HUES6 (cell line): ENCODE data around the gene KIAA1217.

Experiments
- H3K27ac ChIP-seq: 2 replicates; pipeline ENCODE4 v1.7.0; 2013; ENCODE audit warnings: low read depth, mild to moderate bottlenecking, low read length, inconsistent platforms
- H3K27me3 ChIP-seq: 2 replicates; pipeline ENCODE4 v1.6.1; 2013; ENCODE audit warnings: low read length; ENCODE audit not compliant: control insufficient read depth, insufficient read depth
- H3K36me3 ChIP-seq: 2 replicates; pipeline ENCODE4 v1.6.1; 2013; ENCODE audit warnings: low read length; ENCODE audit not compliant: control insufficient read depth, insufficient read depth
- H3K4me1 ChIP-seq: 2 replicates; pipeline ENCODE4 v1.6.1; 2013; ENCODE audit warnings: low read length; ENCODE audit not compliant: control insufficient read depth, insufficient read depth
- H3K4me3 ChIP-seq: 2 replicates; pipeline ENCODE4 v1.5.1; 2013; ENCODE audit warnings: low read depth, low read length
- H3K9ac ChIP-seq: one replicate; pipeline ENCODE4 v1.6.1; 2013; ENCODE audit warnings: mild to moderate bottlenecking, low read length
- H3K9me3 ChIP-seq: 2 replicates; pipeline ENCODE4 v1.6.1; 2013; ENCODE audit warnings: low read depth, low read length; ENCODE audit not compliant: control insufficient read depth, insufficient read depth

KIAA1217 gene

GRCh38 chr10:24456322-24456721 lies 247.4 kb downstream of the KIAA1217 start:
- no peak overlapping the region for H3K9ac ChIP-seq
- no peak overlapping the region for H3K27ac ChIP-seq
- H3K4me1 ChIP-seq = peaks cover 15% of the 10 kb centered on the region
- H3K36me3 ChIP-seq = no peaks in the 10 kb centered on the region
- no peaks in the 10 kb centered on the region for H3K9me3 ChIP-seq
- no peak overlapping the region for H3K4me3 ChIP-seq
- H3K27me3 ChIP-seq = no peaks in the 10 kb centered on the region

DNA sequence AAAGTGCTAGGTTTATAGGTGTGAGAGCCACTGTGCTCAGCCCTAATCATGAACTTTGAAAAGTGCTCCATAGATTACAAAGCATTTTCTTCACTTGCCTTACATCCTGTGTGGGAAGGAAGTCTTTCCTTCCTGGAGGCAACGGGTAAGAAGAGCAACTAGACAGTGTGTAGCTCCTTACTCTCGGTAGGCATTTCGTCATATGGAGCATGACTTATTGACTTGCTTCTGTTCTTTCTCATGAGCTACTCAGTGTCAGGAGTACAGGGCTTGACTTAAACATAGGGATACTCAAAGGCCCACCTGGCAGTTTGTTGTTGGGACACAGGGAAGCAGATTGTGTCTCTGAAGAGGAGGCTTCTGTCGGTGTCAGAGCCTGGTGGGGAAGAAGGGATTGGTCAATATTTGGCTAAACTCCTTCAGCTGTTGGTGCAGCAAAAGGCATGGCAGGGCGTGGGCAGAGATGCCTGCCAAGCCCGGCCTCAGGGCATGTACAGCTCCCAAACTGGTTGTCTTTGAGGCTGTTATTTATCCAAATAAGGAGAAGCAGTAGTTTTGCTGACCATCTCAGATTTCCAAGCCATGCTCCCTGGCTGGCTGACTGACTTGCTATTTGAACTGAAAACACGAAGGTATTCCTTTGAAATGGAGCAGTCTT lies 248.9 kb downstream of the KIAA1217 start:
- Histone ChIP-seq H3K4me3 (no peak overlapping the region), H3K27ac (no peak overlapping the region), H3K27me3 (no peaks in the 10 kb centered on the region), H3K9me3 (no peaks in the 10 kb centered on the region), H3K9ac (no peak overlapping the region), H3K4me1 (peaks cover 14% of the 10 kb centered on the region; the same call in 1 of the 2 replicates), H3K36me3 (no peaks in the 10 kb centered on the region; the same call in 1 of the 2 replicates)

GRCh38 chr10:24459836-24460235 lies 250.9 kb downstream of the KIAA1217 start:
- H3K4me3 ChIP-seq = no peak overlapping the region
- no peaks in the 10 kb centered on the region; the same call in 1 of the 2 replicates for H3K36me3 ChIP-seq
- H3K4me1 ChIP-seq = peaks cover 21% of the 10 kb centered on the region
- no peaks in the 10 kb centered on the region for H3K9me3 ChIP-seq
- no peak overlapping the region for H3K27ac ChIP-seq
- no peak overlapping the region for H3K9ac ChIP-seq
- H3K27me3 ChIP-seq = no peaks in the 10 kb centered on the region

DNA sequence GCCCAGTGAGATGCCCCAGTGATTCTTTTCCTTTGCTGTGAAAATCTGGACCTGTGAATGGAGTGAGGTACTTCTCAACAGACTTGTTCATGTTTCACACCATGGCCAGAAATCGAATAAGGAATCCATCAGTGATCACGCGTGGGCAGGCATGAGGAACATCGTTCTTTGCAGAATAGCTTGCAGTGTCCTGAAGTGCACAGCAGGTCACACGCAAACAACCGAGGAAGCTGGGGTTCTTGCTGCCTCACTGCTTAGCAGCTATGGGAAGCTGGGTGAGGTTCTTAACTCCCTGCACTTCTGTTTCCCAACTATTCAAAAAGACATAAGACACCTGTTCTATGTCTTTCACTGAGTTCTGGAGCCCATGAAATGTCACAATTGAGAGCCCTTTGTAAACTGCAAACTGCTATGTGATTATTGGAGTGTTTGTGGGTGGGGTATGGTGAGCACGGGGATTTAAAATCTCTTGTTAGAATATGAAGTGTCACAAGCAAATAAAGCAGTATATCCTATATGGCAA lies 253.4 kb downstream of the KIAA1217 start:
- H3K27me3 ChIP-seq = no peaks in the 10 kb centered on the region
- H3K4me3 ChIP-seq = no peak overlapping the region
- H3K36me3 ChIP-seq = no peaks in the 10 kb centered on the region; the same call in 1 of the 2 replicates
- no peaks in the 10 kb centered on the region for H3K9me3 ChIP-seq
- no peak overlapping the region for H3K27ac ChIP-seq
- peaks cover 34% of the 10 kb centered on the region for H3K4me1 ChIP-seq
- no peak overlapping the region for H3K9ac ChIP-seq

DNA sequence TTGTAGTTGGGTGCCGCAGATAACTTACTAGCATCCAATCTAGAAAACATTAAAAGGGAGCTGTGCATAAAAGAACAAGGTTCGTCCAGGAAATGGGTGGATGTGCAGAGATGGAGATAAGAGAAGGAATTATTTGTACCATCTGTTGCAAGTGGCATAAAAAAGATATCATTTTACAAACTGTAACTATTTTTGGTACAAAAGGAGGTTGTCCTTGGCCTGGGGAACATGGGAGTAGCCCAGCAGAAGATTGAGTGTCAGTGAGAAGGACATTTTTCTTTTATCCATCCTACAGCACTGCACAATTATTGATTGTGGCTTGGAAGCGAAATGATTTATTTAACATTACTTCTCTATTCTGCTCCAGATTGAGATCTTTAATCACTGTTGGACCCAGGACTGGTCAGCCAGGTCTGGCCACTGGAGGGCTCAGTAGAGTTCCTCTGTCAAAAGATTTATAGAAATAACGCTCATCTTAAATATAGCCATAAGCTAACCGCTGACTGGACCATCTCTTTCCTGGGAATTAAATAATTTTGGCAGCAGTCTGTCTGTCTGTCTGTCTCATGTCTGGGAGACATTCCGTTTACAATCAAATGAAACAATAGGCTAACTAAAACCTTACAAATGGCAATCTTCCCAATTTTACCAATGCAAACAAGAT lies 254.1 kb downstream of the KIAA1217 start:
- Histone ChIP-seq H3K27ac (no peak overlapping the region), H3K4me3 (no peak overlapping the region), H3K4me1 (peaks cover 28% of the 10 kb centered on the region), H3K9ac (no peak overlapping the region), H3K27me3 (no peaks in the 10 kb centered on the region), H3K9me3 (no peaks in the 10 kb centered on the region), H3K36me3 (no peaks in the 10 kb centered on the region; the same call in 1 of the 2 replicates)

DNA sequence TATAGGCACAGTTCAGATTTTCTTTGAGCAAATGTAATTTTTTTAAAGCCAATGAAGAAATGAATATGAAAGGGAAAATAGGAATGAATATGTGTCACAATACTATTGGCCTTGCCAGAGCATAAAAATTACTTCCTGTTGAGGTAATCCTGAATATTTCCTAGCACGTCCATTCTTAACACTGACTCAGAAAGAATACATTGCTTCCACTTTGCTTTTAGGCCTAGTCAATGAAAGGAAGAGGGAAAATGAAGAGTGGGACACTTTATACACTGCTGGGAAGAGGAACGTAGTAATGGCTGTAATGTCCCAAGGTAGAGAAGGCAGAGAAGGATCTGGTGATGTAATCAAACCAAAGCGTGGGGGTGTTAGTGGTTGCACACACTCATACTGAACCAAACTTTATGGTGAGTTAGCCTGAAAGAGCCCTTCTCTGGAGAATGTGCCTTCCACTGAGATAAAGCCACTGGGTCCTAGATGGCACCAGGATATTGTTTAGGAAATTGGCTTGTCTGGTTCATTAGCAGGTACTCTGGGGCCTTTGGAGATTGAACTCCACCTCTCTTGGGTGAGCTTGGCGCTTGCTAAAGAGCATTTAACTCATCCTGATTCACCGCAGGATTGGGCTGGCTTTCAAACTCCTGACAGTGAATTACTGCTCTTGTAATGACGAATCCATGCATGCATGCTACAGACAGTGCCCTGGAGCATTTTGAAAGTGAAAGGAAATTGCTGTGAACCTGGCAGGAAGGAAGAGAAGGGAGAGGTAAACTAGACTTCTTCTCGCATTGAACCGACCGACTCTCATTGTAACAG lies 254.9 kb downstream of the KIAA1217 start:
- Histone ChIP-seq H3K4me3 (no peak overlapping the region), H3K27ac (no peak overlapping the region), H3K36me3 (no peaks in the 10 kb centered on the region; the same call in 1 of the 2 replicates), H3K9me3 (no peaks in the 10 kb centered on the region), H3K27me3 (no peaks in the 10 kb centered on the region), H3K4me1 (peaks cover 26% of the 10 kb centered on the region), H3K9ac (no peak overlapping the region)

GRCh38 chr10:24465124-24465874 lies 256.4 kb downstream of the KIAA1217 start:
- H3K27me3 ChIP-seq = no peaks in the 10 kb centered on the region
- no peak overlapping the region for H3K27ac ChIP-seq
- H3K9me3 ChIP-seq = no peaks in the 10 kb centered on the region
- no peak overlapping the region for H3K9ac ChIP-seq
- H3K4me1 ChIP-seq = peaks cover 31% of the 10 kb centered on the region
- no peaks in the 10 kb centered on the region; the same call in 1 of the 2 replicates for H3K36me3 ChIP-seq
- no peak overlapping the region for H3K4me3 ChIP-seq

DNA sequence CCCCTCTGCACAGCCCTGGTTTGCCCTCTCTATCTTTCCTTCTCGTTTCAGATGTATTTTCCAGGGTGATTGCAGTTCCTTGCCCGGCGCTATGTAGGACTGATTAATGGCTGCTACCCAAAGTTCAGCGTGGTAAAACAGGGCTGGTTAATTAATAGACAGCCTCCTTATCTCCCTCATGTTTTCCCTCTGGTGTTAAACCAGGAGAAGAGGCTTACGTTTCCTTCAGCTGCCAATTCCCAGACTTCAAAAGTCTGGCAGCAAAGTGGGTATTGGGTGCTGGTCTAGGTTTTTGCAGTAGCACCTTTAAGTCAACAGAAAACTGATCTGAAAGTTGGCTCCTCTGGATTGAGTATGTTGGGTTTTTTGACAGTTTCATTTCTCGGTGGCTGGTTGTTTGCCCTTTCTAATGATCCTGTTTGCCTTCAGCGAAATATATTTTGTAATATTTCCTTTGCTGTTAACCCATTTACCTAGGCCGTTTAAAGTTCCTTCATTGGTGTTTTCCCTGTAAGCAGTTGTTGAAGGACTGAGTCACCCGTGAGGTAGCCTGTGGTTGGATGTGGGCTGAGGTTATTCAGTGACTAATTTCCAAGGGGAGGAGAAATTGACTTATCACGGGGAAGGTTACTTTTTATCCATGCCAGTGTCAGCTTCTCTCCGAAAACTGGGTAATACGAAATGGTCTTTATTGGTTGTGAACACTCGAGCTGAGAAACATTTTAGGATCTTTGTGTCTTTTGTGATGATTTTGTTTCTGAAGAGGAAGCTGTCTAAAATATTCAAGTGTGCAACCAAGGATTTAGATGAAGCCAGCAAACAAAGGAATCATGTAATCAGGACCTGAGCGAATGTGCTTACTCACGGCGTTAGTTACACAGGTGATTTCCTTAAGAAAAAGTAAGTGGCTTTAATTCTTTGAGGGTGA lies 257.2 kb downstream of the KIAA1217 start:
- no peaks in the 10 kb centered on the region for H3K27me3 ChIP-seq
- no peaks in the 10 kb centered on the region; the same call in 1 of the 2 replicates for H3K36me3 ChIP-seq
- H3K9ac ChIP-seq = no peak overlapping the region
- H3K4me1 ChIP-seq = peaks cover 33% of the 10 kb centered on the region
- H3K9me3 ChIP-seq = no peaks in the 10 kb centered on the region
- H3K27ac ChIP-seq = no peak overlapping the region
- no peak overlapping the region for H3K4me3 ChIP-seq

- Histone ChIP-seq H3K9ac (no peak overlapping the region), H3K4me1 (peaks cover 33% of the 10 kb centered on the region), H3K4me3 (no peak overlapping the region), H3K9me3 (peaks cover under 1% of the 10 kb centered on the region; the same call in 1 of the 2 replicates), H3K27ac (no peak overlapping the region), H3K27me3 (no peaks in the 10 kb centered on the region), H3K36me3 (no peaks in the 10 kb centered on the region; the same call in 1 of the 2 replicates)
Measured at GRCh38 chr10:24467136-24467535, 258.2 kb downstream of the KIAA1217 start.
